Stimulated activated CD4-positive, alpha-beta T cell treated with anti-CD3 and anti-CD28 coated beads, Interleukin-15, amount 100 ng/mL, for 1 hour (primary cell): ENCODE measurements around the gene PER2.

Source experiments
- DNase-seq, 2 donors: peaks; one replicate each; pipeline ENCODE4 v3.0.0-alpha.2; 2020; ENCODE audit warnings: low read depth in 1 of 2, low spot score in 1 of 2

PER2 gene

GRCh38 chr2:238251331-238251730 is 37.1 kb downstream of the PER2 start:
- DNase-seq = no peak

- no peak for DNase-seq
Measured at GRCh38 chr2:238250896-238251295, 37.5 kb downstream of the PER2 start.

GRCh38 chr2:238247841-238248453 is 40.5 kb downstream of the PER2 start:
- DNase-seq = no peak

GRCh38 chr2:238247002-238247822 is 41.2 kb downstream of the PER2 start:
- no peak for DNase-seq

GRCh38 chr2:238244151-238244550 is 44.3 kb downstream of the PER2 start:
- no peak for DNase-seq

GRCh38 chr2:238243496-238244076 is 44.8 kb downstream of the PER2 start:
- no peak for DNase-seq

GRCh38 chr2:238242731-238243495 is 45.5 kb downstream of the PER2 start:
- DNase-seq = no peak

- no peak for DNase-seq
Measured at GRCh38 chr2:238241970-238242369, 46.4 kb downstream of the PER2 start.

- no peak for DNase-seq
Measured at GRCh38 chr2:238240757-238241711, 47.4 kb downstream of the PER2 start.

GRCh38 chr2:238239863-238240756 is 48.3 kb downstream of the PER2 start, which contains the start of gene HES6:
TSS of gene HES6 (minus strand) at chr2:238240038. CDS start at chr2:238239905, 133 bp downstream.
- peak; percentile 50 to 60 for DNase-seq

GRCh38 chr2:238239543-238239862 is 48.9 kb downstream of the PER2 start:
- DNase-seq = peak in 1 of 2 donors; percentile 9

- DNase-seq = peak in 1 of 2 donors; percentile 15
Measured at GRCh38 chr2:238238766-238239542, 49.5 kb downstream of the PER2 start.

GRCh38 chr2:238238311-238238765 is 50.1 kb downstream of the PER2 start:
- no peak for DNase-seq

- DNase-seq = no peak
Measured at GRCh38 chr2:238237431-238238135, 50.8 kb downstream of the PER2 start.

- DNase-seq = no peak
Measured at GRCh38 chr2:238236571-238236970, 51.8 kb downstream of the PER2 start.

- DNase-seq = no peak
Measured at GRCh38 chr2:238235856-238236255, 52.6 kb downstream of the PER2 start.

- no peak for DNase-seq
Measured at GRCh38 chr2:238235331-238235732, 53.1 kb downstream of the PER2 start.

- DNase-seq = no peak
Measured at GRCh38 chr2:238233625-238234024, 54.8 kb downstream of the PER2 start.
